ENCODE measurements around the gene TRAF5.
"Not testable (repeated sequence)": the region's sequence is repeated elsewhere in the genome, so short reads cannot be mapped to it uniquely, and the experiment has no call there.

Gene TRAF5

DNA sequence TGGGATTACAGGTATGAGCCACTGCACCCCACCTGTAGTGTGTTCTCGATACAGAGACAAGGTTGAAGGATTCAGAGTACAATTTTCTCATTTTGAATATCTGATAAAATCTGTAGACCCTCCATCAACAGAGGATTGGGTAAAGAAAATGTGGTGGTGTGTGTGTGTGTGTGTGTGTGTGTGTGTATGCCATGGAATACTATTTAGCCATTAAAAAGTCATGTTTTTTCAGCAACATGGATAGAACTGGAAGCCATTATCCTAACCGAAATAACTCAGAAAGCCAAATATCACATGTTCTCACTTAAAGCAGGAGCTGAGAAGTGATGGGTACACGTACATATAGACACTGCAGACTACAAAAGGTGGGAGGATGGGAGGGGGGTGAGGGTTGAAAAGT lies 57.9 kb downstream of the TRAF5 start:
- Histone ChIP-seq H3K27ac (no peak overlapping the region), H3K4me2 (no peak overlapping the region), H2AFZ (ENCODE audit: low read depth) (no peak overlapping the region), H3K36me3 (ENCODE audit: insufficient read depth) (no peaks in the 10 kb centered on the region), H3K9ac (no peak overlapping the region), H3K4me3 (IDR thresholded peaks at IDR 0.05; ENCODE audit: insufficient read depth, low read depth, low read length) (no peak overlapping the region), H4K20me1 (ENCODE audit: insufficient read depth) (no peaks in the 10 kb centered on the region), H3K79me2 (ENCODE audit: insufficient read depth, low read depth) (no peaks in the 10 kb centered on the region), H3K27me3 (ENCODE audit: insufficient read depth, low read depth) (no peaks in the 10 kb centered on the region), H3K4me1 (ENCODE audit: low read depth, poor library complexity, severe bottlenecking) (no peaks in the 10 kb centered on the region)
- TF ChIP-seq, protein P1, sequence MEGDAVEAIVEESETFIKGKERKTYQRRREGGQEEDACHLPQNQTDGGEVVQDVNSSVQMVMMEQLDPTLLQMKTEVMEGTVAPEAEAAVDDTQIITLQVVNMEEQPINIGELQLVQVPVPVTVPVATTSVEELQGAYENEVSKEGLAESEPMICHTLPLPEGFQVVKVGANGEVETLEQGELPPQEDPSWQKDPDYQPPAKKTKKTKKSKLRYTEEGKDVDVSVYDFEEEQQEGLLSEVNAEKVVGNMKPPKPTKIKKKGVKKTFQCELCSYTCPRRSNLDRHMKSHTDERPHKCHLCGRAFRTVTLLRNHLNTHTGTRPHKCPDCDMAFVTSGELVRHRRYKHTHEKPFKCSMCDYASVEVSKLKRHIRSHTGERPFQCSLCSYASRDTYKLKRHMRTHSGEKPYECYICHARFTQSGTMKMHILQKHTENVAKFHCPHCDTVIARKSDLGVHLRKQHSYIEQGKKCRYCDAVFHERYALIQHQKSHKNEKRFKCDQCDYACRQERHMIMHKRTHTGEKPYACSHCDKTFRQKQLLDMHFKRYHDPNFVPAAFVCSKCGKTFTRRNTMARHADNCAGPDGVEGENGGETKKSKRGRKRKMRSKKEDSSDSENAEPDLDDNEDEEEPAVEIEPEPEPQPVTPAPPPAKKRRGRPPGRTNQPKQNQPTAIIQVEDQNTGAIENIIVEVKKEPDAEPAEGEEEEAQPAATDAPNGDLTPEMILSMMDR (conservative IDR thresholded peaks at IDR 0.05; ENCODE audit: low read depth, low read length) = no peak

DNA sequence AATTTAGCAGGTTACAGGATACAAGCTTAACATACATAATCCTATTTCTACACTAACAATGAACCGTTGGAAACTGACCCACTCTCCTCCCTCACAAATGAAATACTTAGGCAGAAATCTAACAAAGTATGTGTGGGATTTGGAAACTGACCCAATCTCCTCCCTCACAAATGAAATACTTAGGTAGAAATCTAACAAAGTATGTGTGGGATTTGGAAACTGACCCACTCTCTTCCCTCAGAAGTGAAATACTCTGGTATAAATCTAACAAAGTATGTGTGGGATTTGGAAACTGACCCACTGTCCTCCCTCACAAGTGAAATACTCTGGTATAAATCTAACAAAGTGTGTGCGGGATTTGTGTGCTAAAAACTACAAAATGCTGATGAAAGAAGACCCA lies 60.3 kb downstream of the TRAF5 start:
- Histone ChIP-seq H3K9ac (no peak overlapping the region), H3K4me1 (ENCODE audit: low read depth, poor library complexity, severe bottlenecking) (no peaks in the 10 kb centered on the region), H2AFZ (ENCODE audit: low read depth) (no peak overlapping the region), H3K36me3 (ENCODE audit: insufficient read depth) (no peaks in the 10 kb centered on the region), H3K27ac (no peak overlapping the region), H3K4me2 (no peak overlapping the region), H3K27me3 (ENCODE audit: insufficient read depth, low read depth) (no peaks in the 10 kb centered on the region), H4K20me1 (ENCODE audit: insufficient read depth) (no peaks in the 10 kb centered on the region), H3K79me2 (ENCODE audit: insufficient read depth, low read depth) (no peaks in the 10 kb centered on the region), H3K4me3 (IDR thresholded peaks at IDR 0.05; ENCODE audit: insufficient read depth, low read depth, low read length) (no peak overlapping the region)
- TF ChIP-seq, protein P1 (conservative IDR thresholded peaks at IDR 0.05; ENCODE audit: low read depth, low read length) = no peak

DNA sequence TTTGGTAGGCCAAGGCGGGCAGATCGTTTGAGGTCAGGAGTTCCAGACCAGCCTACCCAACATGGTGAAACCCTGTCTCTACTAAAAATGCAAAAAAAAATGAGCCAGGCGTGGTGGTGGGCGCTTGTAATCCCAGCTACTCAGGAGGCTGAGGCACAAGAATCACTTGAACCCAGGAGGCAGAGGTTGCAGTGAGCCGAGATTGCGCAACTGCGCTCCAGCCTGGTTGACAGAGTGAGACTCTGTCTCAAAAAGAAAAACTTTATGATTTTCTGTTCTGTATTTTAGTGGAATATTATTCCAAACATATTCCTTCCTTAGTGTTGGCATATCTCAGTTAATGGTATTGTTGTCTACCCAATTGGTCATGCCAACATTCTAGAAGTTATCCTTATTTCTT lies 64.2 kb downstream of the TRAF5 start:
- not testable (repeated sequence) for H3K27ac ChIP-seq; H3K9ac ChIP-seq; H3K4me1 ChIP-seq (ENCODE audit: low read depth, poor library complexity, severe bottlenecking); H3K79me2 ChIP-seq (ENCODE audit: insufficient read depth, low read depth); H3K36me3 ChIP-seq (ENCODE audit: insufficient read depth); H4K20me1 ChIP-seq (ENCODE audit: insufficient read depth); H3K4me3 ChIP-seq (IDR thresholded peaks at IDR 0.05; ENCODE audit: insufficient read depth, low read depth, low read length); H3K27me3 ChIP-seq (ENCODE audit: insufficient read depth, low read depth); H3K4me2 ChIP-seq; H2AFZ ChIP-seq (ENCODE audit: low read depth)

DNA sequence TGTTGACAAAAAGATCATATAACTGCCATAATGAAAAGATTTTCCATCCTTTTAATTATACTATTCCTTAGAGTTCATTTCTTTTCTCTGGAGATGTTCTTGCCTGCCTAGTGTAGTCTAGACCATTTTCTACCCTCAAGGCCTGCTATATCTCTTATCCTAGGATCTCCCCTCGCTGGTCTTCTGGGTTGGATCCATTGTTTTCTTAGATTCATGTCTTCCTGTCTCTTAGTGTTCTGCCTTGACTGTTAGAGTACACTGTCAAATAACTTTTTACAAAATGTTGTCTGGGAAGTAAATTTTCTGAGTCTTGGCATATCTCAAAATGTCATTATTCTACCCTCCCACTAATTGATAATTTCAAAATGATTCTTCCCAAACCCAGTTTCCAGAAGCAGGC lies 66.6 kb downstream of the TRAF5 start:
- no peaks in the 10 kb centered on the region for H3K27me3 ChIP-seq (ENCODE audit: insufficient read depth, low read depth)
- no peaks in the 10 kb centered on the region for H4K20me1 ChIP-seq (ENCODE audit: insufficient read depth)
- no peaks in the 10 kb centered on the region for H3K36me3 ChIP-seq (ENCODE audit: insufficient read depth)
- no peaks in the 10 kb centered on the region for H3K79me2 ChIP-seq (ENCODE audit: insufficient read depth, low read depth)
- H3K4me1 ChIP-seq (ENCODE audit: low read depth, poor library complexity, severe bottlenecking) = no peaks in the 10 kb centered on the region
- no peak overlapping the region for H3K27ac ChIP-seq
- no peak overlapping the region for H3K9ac ChIP-seq
- H3K4me3 ChIP-seq (IDR thresholded peaks at IDR 0.05; ENCODE audit: insufficient read depth, low read depth, low read length) = no peak overlapping the region
- H3K4me2 ChIP-seq = no peak overlapping the region
- TF ChIP-seq, protein P1 (conservative IDR thresholded peaks at IDR 0.05; ENCODE audit: low read depth, low read length) = no peak
- H2AFZ ChIP-seq (ENCODE audit: low read depth) = no peak overlapping the region

DNA sequence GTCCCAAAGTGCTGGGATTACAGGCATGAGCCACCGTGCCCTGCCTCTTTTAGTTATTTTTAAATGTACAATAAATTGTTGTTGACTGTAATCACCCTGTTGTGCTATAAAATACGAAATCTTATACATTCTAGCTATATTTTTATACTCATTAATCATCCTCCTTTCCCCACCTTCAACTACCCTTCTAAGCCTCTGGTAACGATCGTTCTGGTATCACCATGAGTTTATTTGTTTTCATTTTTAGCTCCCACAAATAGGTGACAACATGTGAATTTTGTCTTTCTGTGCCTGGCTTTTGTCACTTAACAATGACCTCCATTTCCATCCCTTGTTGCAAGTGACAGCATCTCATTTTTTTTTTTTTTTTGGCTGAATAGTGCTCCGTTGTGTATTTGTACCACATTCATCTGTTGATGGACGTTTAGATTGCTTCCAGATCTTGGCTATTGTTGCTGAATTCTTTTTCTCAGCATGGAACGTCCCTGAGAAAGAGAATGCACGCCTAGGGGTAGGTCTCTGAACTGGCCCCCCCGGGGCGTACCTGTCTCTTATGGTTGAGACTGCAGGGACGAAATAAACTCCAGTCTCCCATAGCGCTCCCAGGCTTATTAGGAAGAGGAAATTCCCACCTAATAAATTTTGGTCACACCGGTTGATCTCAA lies 71.8 kb downstream of the TRAF5 start:
- H3K4me2 ChIP-seq; H3K36me3 ChIP-seq (ENCODE audit: insufficient read depth); H2AFZ ChIP-seq (ENCODE audit: low read depth); H4K20me1 ChIP-seq (ENCODE audit: insufficient read depth); H3K27me3 ChIP-seq (ENCODE audit: insufficient read depth, low read depth); H3K4me3 ChIP-seq (IDR thresholded peaks at IDR 0.05; ENCODE audit: insufficient read depth, low read depth, low read length); H3K9ac ChIP-seq; H3K27ac ChIP-seq; H3K79me2 ChIP-seq (ENCODE audit: insufficient read depth, low read depth); H3K4me1 ChIP-seq (ENCODE audit: low read depth, poor library complexity, severe bottlenecking): not testable (repeated sequence)

DNA sequence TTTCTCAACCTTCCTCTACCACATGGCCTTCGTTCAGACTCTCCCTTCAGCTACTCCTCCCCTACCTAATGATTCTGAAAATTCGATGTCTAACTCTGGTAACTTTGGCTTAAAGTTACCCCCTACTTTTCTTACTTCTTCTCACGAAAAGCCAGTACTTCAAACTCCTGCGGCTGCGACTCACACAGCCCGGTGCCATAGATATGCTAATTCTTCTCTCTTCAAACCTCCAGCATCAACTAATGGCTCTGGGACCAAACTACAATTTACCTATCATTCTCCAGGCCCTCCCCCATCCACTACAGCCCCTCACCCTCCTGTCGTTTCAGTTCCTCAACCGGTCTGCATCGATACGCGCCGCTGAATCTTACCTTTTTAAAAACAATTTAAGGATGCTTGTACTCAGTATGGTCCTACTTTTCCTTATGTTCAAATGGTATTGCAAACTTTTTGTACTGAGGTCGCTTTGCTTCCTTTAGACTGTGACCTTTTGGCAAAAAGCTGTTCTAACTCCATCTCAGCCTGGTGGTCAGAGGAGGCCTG lies 73.3 kb downstream of the TRAF5 start:
- H3K27me3 ChIP-seq (ENCODE audit: insufficient read depth, low read depth); H2AFZ ChIP-seq (ENCODE audit: low read depth); H4K20me1 ChIP-seq (ENCODE audit: insufficient read depth); H3K4me2 ChIP-seq; H3K4me3 ChIP-seq (IDR thresholded peaks at IDR 0.05; ENCODE audit: insufficient read depth, low read depth, low read length); H3K79me2 ChIP-seq (ENCODE audit: insufficient read depth, low read depth); H3K4me1 ChIP-seq (ENCODE audit: low read depth, poor library complexity, severe bottlenecking); H3K9ac ChIP-seq; H3K27ac ChIP-seq; H3K36me3 ChIP-seq (ENCODE audit: insufficient read depth): not testable (repeated sequence)

DNA sequence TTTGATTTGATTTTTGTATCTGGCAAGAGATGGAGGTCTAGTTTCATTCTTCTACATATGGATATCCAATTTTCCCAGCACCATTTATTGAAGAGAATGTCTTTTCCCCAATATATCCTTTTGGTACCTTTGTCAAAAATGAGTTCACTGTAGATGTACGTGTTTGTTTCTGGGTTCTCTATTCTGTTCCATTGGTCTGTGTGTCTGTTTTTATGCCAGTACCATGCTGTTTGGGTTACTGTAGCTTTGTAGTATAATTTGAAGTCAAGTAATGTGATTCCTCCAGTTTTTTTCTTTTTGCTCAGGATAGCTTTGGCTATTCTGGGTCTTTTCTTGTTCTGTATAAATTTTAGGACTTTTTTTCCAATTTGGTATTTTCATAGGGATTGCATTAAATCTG lies 75.1 kb downstream of the TRAF5 start:
- H2AFZ ChIP-seq (ENCODE audit: low read depth); H3K4me2 ChIP-seq; H4K20me1 ChIP-seq (ENCODE audit: insufficient read depth); H3K27me3 ChIP-seq (ENCODE audit: insufficient read depth, low read depth); H3K9ac ChIP-seq; H3K4me3 ChIP-seq (IDR thresholded peaks at IDR 0.05; ENCODE audit: insufficient read depth, low read depth, low read length); H3K4me1 ChIP-seq (ENCODE audit: low read depth, poor library complexity, severe bottlenecking); H3K79me2 ChIP-seq (ENCODE audit: insufficient read depth, low read depth); H3K27ac ChIP-seq; H3K36me3 ChIP-seq (ENCODE audit: insufficient read depth): not testable (repeated sequence)

DNA sequence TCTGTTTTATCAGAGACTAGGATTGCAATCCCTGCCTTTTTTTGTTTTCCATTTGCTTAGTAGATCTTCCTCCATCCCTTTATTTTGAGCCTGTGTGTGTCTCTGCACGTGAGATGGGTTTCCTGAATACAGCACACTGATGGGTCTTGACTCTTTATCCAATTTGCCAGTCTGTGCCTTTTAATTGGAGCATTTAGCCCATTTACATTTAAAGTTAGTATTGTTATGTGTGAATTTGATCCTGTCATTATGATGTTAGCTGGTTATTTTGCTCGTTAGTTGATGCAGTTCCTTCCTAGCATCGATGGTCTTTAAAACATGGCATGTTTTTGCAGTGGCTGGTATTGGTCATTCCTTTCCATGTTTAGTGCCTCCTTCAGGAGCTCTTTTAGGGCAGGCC lies 79.5 kb downstream of the TRAF5 start:
- not testable (repeated sequence) for H3K36me3 ChIP-seq (ENCODE audit: insufficient read depth); H3K79me2 ChIP-seq (ENCODE audit: insufficient read depth, low read depth); H2AFZ ChIP-seq (ENCODE audit: low read depth); H3K4me1 ChIP-seq (ENCODE audit: low read depth, poor library complexity, severe bottlenecking); H4K20me1 ChIP-seq (ENCODE audit: insufficient read depth); H3K27ac ChIP-seq; H3K4me3 ChIP-seq (IDR thresholded peaks at IDR 0.05; ENCODE audit: insufficient read depth, low read depth, low read length); H3K9ac ChIP-seq; H3K27me3 ChIP-seq (ENCODE audit: insufficient read depth, low read depth); H3K4me2 ChIP-seq

Data from KMS-11 (cell line).